Measurements from ENCODE around the gene RNF144A.

GRCh38 chr2:6975988-6976387 is 58.8 kb downstream of the RNF144A start:
- TF ChIP-seq, protein P1, sequence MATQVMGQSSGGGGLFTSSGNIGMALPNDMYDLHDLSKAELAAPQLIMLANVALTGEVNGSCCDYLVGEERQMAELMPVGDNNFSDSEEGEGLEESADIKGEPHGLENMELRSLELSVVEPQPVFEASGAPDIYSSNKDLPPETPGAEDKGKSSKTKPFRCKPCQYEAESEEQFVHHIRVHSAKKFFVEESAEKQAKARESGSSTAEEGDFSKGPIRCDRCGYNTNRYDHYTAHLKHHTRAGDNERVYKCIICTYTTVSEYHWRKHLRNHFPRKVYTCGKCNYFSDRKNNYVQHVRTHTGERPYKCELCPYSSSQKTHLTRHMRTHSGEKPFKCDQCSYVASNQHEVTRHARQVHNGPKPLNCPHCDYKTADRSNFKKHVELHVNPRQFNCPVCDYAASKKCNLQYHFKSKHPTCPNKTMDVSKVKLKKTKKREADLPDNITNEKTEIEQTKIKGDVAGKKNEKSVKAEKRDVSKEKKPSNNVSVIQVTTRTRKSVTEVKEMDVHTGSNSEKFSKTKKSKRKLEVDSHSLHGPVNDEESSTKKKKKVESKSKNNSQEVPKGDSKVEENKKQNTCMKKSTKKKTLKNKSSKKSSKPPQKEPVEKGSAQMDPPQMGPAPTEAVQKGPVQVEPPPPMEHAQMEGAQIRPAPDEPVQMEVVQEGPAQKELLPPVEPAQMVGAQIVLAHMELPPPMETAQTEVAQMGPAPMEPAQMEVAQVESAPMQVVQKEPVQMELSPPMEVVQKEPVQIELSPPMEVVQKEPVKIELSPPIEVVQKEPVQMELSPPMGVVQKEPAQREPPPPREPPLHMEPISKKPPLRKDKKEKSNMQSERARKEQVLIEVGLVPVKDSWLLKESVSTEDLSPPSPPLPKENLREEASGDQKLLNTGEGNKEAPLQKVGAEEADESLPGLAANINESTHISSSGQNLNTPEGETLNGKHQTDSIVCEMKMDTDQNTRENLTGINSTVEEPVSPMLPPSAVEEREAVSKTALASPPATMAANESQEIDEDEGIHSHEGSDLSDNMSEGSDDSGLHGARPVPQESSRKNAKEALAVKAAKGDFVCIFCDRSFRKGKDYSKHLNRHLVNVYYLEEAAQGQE (IDR thresholded peaks at IDR 0.05; ENCODE audit: low read depth) = no peak
- TF ChIP-seq POLR2AphosphoS5 (IDR thresholded peaks at IDR 0.05; ENCODE audit: low read depth, low read length) (peak; percentile 44), SRF (IDR thresholded peaks at IDR 0.05; ENCODE audit: low read depth) (peak; percentile 33; the same call in 1 of the 2 replicates), POLR2A (IDR thresholded peaks at IDR 0.05; ENCODE audit: borderline replicate concordance, extremely low read depth, insufficient read depth, insufficient read length) (no peak), YY1 (IDR thresholded peaks at IDR 0.05; ENCODE audit: extremely low read depth, insufficient replicate concordance, low read depth, low read length) (no peak), ELF1 (IDR thresholded peaks at IDR 0.05; ENCODE audit: borderline replicate concordance, low read depth) (no peak), CEBPB (IDR thresholded peaks at IDR 0.05; ENCODE audit: low read depth) (peak; percentile 97), CTCF (IDR thresholded peaks at IDR 0.05 in 2 of 3, conservative IDR thresholded peaks at IDR 0.05 in 1 of 3; ENCODE audit: borderline replicate concordance in 1 of 3, insufficient read depth in 1 of 3, low read depth in 2 of 3, low read length in 2 of 3) (no peak)

Data from HCT116 (cell line).